Measurements from ENCODE around the gene AKAP13.

Gene AKAP13

DNA sequence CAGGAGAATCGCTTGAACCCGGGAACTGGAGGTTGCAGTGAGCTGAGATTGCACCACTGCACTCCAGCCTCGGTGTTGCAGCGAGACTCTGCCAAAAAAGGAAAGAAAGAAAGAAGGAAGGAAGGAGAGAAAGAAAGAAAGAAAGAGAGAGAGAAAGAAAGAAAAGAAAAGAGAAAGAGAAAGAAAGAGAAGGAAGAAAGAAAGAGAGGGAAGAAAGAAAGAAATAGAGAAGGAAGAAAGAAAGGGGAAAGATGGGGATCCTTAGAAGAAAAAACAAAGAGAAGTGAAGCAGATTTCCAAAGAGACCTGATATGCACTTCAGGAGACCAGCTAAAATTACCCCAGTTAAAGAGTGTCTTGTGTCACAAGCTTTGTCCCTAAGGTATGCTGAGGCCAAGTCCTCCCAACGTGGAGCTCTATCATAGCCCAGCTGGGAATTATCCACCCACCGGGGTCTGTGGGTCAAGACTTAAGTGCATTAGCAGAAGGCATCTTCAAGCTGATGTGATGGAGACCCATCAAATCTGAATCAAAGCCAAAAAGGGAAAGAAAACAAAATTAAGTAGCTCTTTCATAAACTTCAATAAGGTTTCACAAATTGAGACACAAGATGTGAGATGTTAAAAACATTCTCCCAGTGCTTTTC is 17.8 kb upstream of the AKAP13 start:
- no peak for TF ChIP-seq TARDBP (IDR thresholded peaks at IDR 0.05)
- TF ChIP-seq HDGF (IDR thresholded peaks at IDR 0.05; ENCODE audit: borderline replicate concordance) = no peak
- no peak for TF ChIP-seq SP1 (IDR thresholded peaks at IDR 0.05)
- TF ChIP-seq, protein P1, sequence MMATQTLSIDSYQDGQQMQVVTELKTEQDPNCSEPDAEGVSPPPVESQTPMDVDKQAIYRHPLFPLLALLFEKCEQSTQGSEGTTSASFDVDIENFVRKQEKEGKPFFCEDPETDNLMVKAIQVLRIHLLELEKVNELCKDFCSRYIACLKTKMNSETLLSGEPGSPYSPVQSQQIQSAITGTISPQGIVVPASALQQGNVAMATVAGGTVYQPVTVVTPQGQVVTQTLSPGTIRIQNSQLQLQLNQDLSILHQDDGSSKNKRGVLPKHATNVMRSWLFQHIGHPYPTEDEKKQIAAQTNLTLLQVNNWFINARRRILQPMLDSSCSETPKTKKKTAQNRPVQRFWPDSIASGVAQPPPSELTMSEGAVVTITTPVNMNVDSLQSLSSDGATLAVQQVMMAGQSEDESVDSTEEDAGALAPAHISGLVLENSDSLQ (IDR thresholded peaks at IDR 0.05) = no peak
- no peak for TF ChIP-seq FOXK2 (IDR thresholded peaks at IDR 0.05)
- no peak for TF ChIP-seq NFRKB (IDR thresholded peaks at IDR 0.05)
- TF ChIP-seq BHLHE40 (IDR thresholded peaks at IDR 0.05; ENCODE audit: borderline replicate concordance) = no peak
- no peak for TF ChIP-seq FOXM1 (IDR thresholded peaks at IDR 0.05; ENCODE audit: borderline replicate concordance)
- TF ChIP-seq LEF1 (IDR thresholded peaks at IDR 0.05; ENCODE audit: borderline replicate concordance) = no peak
- TF ChIP-seq FOXA1 (IDR thresholded peaks at IDR 0.05) = no peak
- TF ChIP-seq ZNF384 (IDR thresholded peaks at IDR 0.05) = no peak
- TF ChIP-seq L3MBTL2 (conservative IDR thresholded peaks at IDR 0.05) = no peak
- no peak for TF ChIP-seq ARNT (IDR thresholded peaks at IDR 0.05)
- TF ChIP-seq SUZ12 (IDR thresholded peaks at IDR 0.05) = no peak
- TF ChIP-seq ELF4 (IDR thresholded peaks at IDR 0.05) = no peak
- no peak for TF ChIP-seq CTBP1 (IDR thresholded peaks at IDR 0.05; ENCODE audit: borderline replicate concordance)
- ChIA-PET POLR2A (interaction anchor here (1.9 kb wide), 1 partner anchor 17 kb away, joined by 5 read pairs; the partner anchor contains the start of gene AKAP13), CTCF (no interaction called here)
- no peak for DNase-seq (ENCODE audit: extremely low spot score)

DNA sequence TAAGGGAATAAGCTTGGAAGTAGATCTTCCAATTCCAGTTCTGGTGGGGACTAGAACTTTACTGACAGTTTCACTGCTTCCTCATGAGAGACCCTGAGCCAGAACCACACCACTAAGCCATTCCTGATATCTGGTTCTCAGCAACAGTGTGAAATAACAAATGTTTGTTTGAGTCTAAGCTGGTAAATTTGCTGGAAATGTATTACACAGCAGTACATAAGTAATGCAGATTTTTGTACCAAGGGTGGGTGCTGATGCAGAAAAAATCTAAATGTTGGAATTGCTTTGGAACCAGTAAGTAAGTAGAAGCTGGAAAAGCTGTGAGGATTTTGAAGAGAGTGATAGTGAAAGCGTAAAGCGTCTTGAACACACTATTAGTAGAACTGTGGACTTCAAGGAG is 14.4 kb upstream of the AKAP13 start:
- CTCF ChIA-PET = no interaction called here

DNA sequence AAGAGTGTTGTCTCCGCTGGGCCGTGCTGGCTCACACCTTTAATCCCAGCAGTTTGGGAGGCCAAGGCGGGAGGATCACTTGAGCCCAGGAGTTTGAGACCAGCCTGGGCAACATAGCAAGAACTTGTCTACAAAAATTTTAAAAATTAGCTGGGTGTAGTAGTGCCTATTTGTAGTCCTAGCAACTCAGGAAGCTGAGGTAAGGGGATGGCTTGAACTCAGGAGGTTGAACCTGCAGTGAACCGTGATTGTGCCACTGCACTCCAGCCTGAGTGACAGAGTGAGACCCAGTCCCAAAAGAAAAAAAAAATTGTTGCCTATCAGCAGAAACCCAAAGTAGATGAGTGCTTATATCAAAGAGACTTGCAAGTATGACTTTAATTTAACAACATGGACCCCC is 12.7 kb upstream of the AKAP13 start:
- no peak for TF ChIP-seq BHLHE40 (IDR thresholded peaks at IDR 0.05; ENCODE audit: borderline replicate concordance)
- no peak for TF ChIP-seq SP1 (IDR thresholded peaks at IDR 0.05)
- TF ChIP-seq ARNT (IDR thresholded peaks at IDR 0.05) = no peak
- TF ChIP-seq L3MBTL2 (conservative IDR thresholded peaks at IDR 0.05) = no peak
- TF ChIP-seq FOXA1 (IDR thresholded peaks at IDR 0.05) = no peak
- no peak for TF ChIP-seq SUZ12 (IDR thresholded peaks at IDR 0.05)
- TF ChIP-seq, protein P1 (IDR thresholded peaks at IDR 0.05) = no peak
- TF ChIP-seq TARDBP (IDR thresholded peaks at IDR 0.05) = no peak
- TF ChIP-seq ZNF384 (IDR thresholded peaks at IDR 0.05) = no peak
- no peak for TF ChIP-seq CTBP1 (IDR thresholded peaks at IDR 0.05; ENCODE audit: borderline replicate concordance)
- no peak for TF ChIP-seq FOXK2 (IDR thresholded peaks at IDR 0.05)
- TF ChIP-seq LEF1 (IDR thresholded peaks at IDR 0.05; ENCODE audit: borderline replicate concordance) = no peak
- TF ChIP-seq FOXM1 (IDR thresholded peaks at IDR 0.05; ENCODE audit: borderline replicate concordance) = no peak
- no peak for TF ChIP-seq ELF4 (IDR thresholded peaks at IDR 0.05)
- ChIA-PET CTCF (interaction anchor here (0.7 kb wide), 1 partner anchor 37 kb away, joined by 3 read pairs; no protein-coding TSS in a partner anchor), POLR2A (no interaction called here)
- DNase-seq (ENCODE audit: extremely low spot score) = no peak

More for the DNA sequence above, 14.4 kb upstream of the AKAP13 start:
- POLR2A ChIA-PET = no interaction called here
- DNase-seq (ENCODE audit: extremely low spot score) = no peak
- TF ChIP-seq ZNF384 (IDR thresholded peaks at IDR 0.05) = no peak
- TF ChIP-seq CTBP1 (IDR thresholded peaks at IDR 0.05; ENCODE audit: borderline replicate concordance) = no peak
- no peak for TF ChIP-seq HDGF (IDR thresholded peaks at IDR 0.05; ENCODE audit: borderline replicate concordance)
- no peak for TF ChIP-seq SUZ12 (IDR thresholded peaks at IDR 0.05)
- no peak for TF ChIP-seq NFRKB (IDR thresholded peaks at IDR 0.05)
- TF ChIP-seq ELF4 (IDR thresholded peaks at IDR 0.05) = no peak
- TF ChIP-seq FOXA1 (IDR thresholded peaks at IDR 0.05) = no peak
- TF ChIP-seq BHLHE40 (IDR thresholded peaks at IDR 0.05; ENCODE audit: borderline replicate concordance) = no peak
- no peak for TF ChIP-seq ARNT (IDR thresholded peaks at IDR 0.05)
- no peak for TF ChIP-seq TARDBP (IDR thresholded peaks at IDR 0.05)
- TF ChIP-seq FOXM1 (IDR thresholded peaks at IDR 0.05; ENCODE audit: borderline replicate concordance) = no peak
- TF ChIP-seq FOXK2 (IDR thresholded peaks at IDR 0.05) = no peak
- no peak for TF ChIP-seq SP1 (IDR thresholded peaks at IDR 0.05)
- no peak for TF ChIP-seq L3MBTL2 (conservative IDR thresholded peaks at IDR 0.05)
- TF ChIP-seq LEF1 (IDR thresholded peaks at IDR 0.05; ENCODE audit: borderline replicate concordance) = no peak
- TF ChIP-seq, protein P1 (IDR thresholded peaks at IDR 0.05) = no peak

DNA sequence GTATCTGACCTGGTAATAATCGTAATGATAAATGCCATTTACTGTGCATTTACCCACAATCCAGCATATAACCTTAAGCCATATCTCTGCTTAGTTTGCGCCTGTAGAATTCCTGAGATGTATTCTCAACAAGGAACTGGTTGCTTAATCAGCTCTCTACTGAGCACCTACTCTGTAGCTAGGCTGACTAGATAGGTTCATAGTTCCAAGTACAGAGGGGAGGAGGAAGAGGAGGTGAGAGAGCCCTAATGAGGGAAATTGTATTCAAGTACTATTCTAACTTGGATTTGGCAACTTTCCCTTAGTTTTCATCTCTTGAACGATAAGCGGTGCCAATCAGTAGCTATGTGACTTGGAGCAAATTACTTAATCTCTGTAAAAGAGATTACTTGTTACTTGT is 5.6 kb upstream of the AKAP13 start:
- POLR2A ChIA-PET = no interaction called here
- DNase-seq (ENCODE audit: extremely low spot score) = no peak
- CTCF ChIA-PET = interaction anchor here (0.6 kb wide), 1 partner anchor 139 kb away, joined by 7 read pairs; no protein-coding TSS in a partner anchor
- TF ChIP-seq FOXM1 (IDR thresholded peaks at IDR 0.05; ENCODE audit: borderline replicate concordance) (no peak), ELF4 (IDR thresholded peaks at IDR 0.05) (no peak), ARNT (IDR thresholded peaks at IDR 0.05) (no peak), L3MBTL2 (conservative IDR thresholded peaks at IDR 0.05) (no peak), FOXK2 (IDR thresholded peaks at IDR 0.05) (no peak), NFRKB (IDR thresholded peaks at IDR 0.05) (no peak), FOXA1 (IDR thresholded peaks at IDR 0.05) (no peak), LEF1 (IDR thresholded peaks at IDR 0.05; ENCODE audit: borderline replicate concordance) (no peak), BHLHE40 (IDR thresholded peaks at IDR 0.05; ENCODE audit: borderline replicate concordance) (no peak), SP1 (IDR thresholded peaks at IDR 0.05) (no peak)
- TF ChIP-seq, protein P1 (IDR thresholded peaks at IDR 0.05) = no peak

DNA sequence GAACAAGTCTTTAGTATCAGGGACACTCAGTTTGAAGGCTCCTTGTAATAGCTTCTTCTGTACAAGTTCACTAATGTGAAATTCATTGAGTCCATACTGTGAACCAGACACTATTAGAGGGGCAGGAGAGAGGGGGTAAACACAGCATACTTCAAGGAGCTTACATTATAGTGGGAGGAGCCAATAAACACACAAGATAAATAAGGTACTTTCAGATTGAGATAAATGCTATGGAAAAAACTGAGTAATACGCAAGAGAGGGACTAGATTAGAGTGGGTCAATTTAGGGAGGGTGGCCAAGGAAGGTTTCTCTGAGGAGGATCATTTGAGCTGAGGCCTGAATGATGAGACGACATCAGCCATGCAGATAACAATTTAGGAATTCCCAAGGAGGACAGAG is 3.1 kb upstream of the AKAP13 start:
- no peak for TF ChIP-seq CTBP1 (IDR thresholded peaks at IDR 0.05; ENCODE audit: borderline replicate concordance)
- TF ChIP-seq FOXK2 (IDR thresholded peaks at IDR 0.05) = no peak
- no peak for DNase-seq (ENCODE audit: extremely low spot score)
- ChIA-PET CTCF (interaction anchor here (0.8 kb wide), 1 partner anchor 42 kb away, joined by 4 read pairs; no protein-coding TSS in a partner anchor), POLR2A (no interaction called here)

All from HEK293T (cell line).